Measurements from ENCODE around the gene WASF3.

Gene WASF3

GRCh38 chr13:26557393-26558073 is at the start of gene WASF3:
Gene WASF3, plus strand, starts transcription at chr13:26557683. Its CDS starts 84,588 bp downstream, at chr13:26642271.
- Histone ChIP-seq H2AFZ (ENCODE audit: low read depth, low read length) (no peak within 1 kb of the TSS), H3K4me3 (ENCODE audit: low read length) (no peak within 1 kb of the TSS)
- TF ChIP-seq CTCF (IDR thresholded peaks at IDR 0.05; ENCODE audit: low read depth, low read length) (no peak), EZH2phosphoT487 (IDR thresholded peaks at IDR 0.05; ENCODE audit: low read depth) (no peak)

GRCh38 chr13:26508885-26509284 is 48.6 kb upstream of the WASF3 start:
- Histone ChIP-seq H3K79me2 (ENCODE audit: low read length) (no peaks in the 10 kb centered on the region), H4K20me1 (ENCODE audit: insufficient read depth, low read length) (no peaks in the 10 kb centered on the region), H3K4me2 (ENCODE audit: low read length) (no peak overlapping the region), H3K27ac (ENCODE audit: low read length) (no peak overlapping the region), H2AFZ (ENCODE audit: low read depth, low read length) (no peak overlapping the region), H3K9ac (ENCODE audit: low read length) (no peak overlapping the region), H3K27me3 (ENCODE audit: low read depth, low read length) (0 out of 2 replicates have a peak, but pooled peaks cover 4% of the 10 kb centered on the region), H3K9me3 (ENCODE audit: insufficient read depth, low read length) (peaks cover 7% of the 10 kb centered on the region; the same call in 1 of the 2 replicates), H3K36me3 (replicated peaks; ENCODE audit: low read depth, low read length) (no peaks in the 10 kb centered on the region), H3K4me1 (ENCODE audit: low read length) (no peaks in the 10 kb centered on the region), H3K4me3 (ENCODE audit: low read length) (no peak overlapping the region)
- TF ChIP-seq EZH2phosphoT487 (IDR thresholded peaks at IDR 0.05; ENCODE audit: low read depth) = no peak
- no peak for TF ChIP-seq CTCF (IDR thresholded peaks at IDR 0.05; ENCODE audit: low read depth, low read length)

More at GRCh38 chr13:26557393-26558073, at the start of gene WASF3:
- Histone ChIP-seq H3K79me2 (ENCODE audit: low read length) (no peaks in the 10 kb centered on the region), H3K4me2 (ENCODE audit: low read length) (no peak within 1 kb of the TSS), H3K9ac (ENCODE audit: low read length) (no peak within 1 kb of the TSS), H3K27me3 (ENCODE audit: low read depth, low read length) (peaks cover 22% of the 10 kb centered on the region), H4K20me1 (ENCODE audit: insufficient read depth, low read length) (no peaks in the 10 kb centered on the region), H3K4me1 (ENCODE audit: low read length) (no peaks in the 10 kb centered on the region), H3K27ac (ENCODE audit: low read length) (no peak within 1 kb of the TSS), H3K9me3 (ENCODE audit: insufficient read depth, low read length) (no peaks in the 10 kb centered on the region), H3K36me3 (replicated peaks; ENCODE audit: low read depth, low read length) (no peaks in the 10 kb centered on the region)

GRCh38 chr13:26509491-26509890 is 48.0 kb upstream of the WASF3 start:
- Histone ChIP-seq H3K9me3 (ENCODE audit: insufficient read depth, low read length) (peaks cover 7% of the 10 kb centered on the region; the same call in 1 of the 2 replicates), H3K36me3 (replicated peaks; ENCODE audit: low read depth, low read length) (no peaks in the 10 kb centered on the region), H3K9ac (ENCODE audit: low read length) (no peak overlapping the region), H3K27ac (ENCODE audit: low read length) (no peak overlapping the region), H2AFZ (ENCODE audit: low read depth, low read length) (no peak overlapping the region), H3K4me2 (ENCODE audit: low read length) (no peak overlapping the region), H4K20me1 (ENCODE audit: insufficient read depth, low read length) (no peaks in the 10 kb centered on the region), H3K4me3 (ENCODE audit: low read length) (no peak overlapping the region), H3K4me1 (ENCODE audit: low read length) (no peaks in the 10 kb centered on the region), H3K79me2 (ENCODE audit: low read length) (no peaks in the 10 kb centered on the region), H3K27me3 (ENCODE audit: low read depth, low read length) (0 out of 2 replicates have a peak, but pooled peaks cover 4% of the 10 kb centered on the region)
- TF ChIP-seq EZH2phosphoT487 (IDR thresholded peaks at IDR 0.05; ENCODE audit: low read depth) = no peak
- no peak for TF ChIP-seq CTCF (IDR thresholded peaks at IDR 0.05; ENCODE audit: low read depth, low read length)

- Histone ChIP-seq H3K79me2 (ENCODE audit: low read length) (no peaks in the 10 kb centered on the region), H3K9ac (ENCODE audit: low read length) (no peak overlapping the region), H3K4me3 (ENCODE audit: low read length) (no peak overlapping the region), H3K4me1 (ENCODE audit: low read length) (no peaks in the 10 kb centered on the region), H3K9me3 (ENCODE audit: insufficient read depth, low read length) (peaks cover 4% of the 10 kb centered on the region; the same call in 1 of the 2 replicates), H4K20me1 (ENCODE audit: insufficient read depth, low read length) (no peaks in the 10 kb centered on the region), H3K27ac (ENCODE audit: low read length) (no peak overlapping the region), H3K27me3 (ENCODE audit: low read depth, low read length) (peaks cover 31% of the 10 kb centered on the region), H3K4me2 (ENCODE audit: low read length) (no peak overlapping the region), H3K36me3 (replicated peaks; ENCODE audit: low read depth, low read length) (no peaks in the 10 kb centered on the region), H2AFZ (ENCODE audit: low read depth, low read length) (no peak overlapping the region)
- no peak for TF ChIP-seq EZH2phosphoT487 (IDR thresholded peaks at IDR 0.05; ENCODE audit: low read depth)
- TF ChIP-seq CTCF (IDR thresholded peaks at IDR 0.05; ENCODE audit: low read depth, low read length) = no peak
These were observed 43.6 kb upstream of the WASF3 start for GRCh38 chr13:26513931-26514330.
